DOHH2 (cell line): ENCODE measurements around the gene TNFAIP2.

ENCODE experiments used
- H3F3A ChIP-seq: fragments of 200-600 bp; sonication (generic), shearing (Covaris generic); 2 replicates; pipeline ENCODE4 v1.6.0; 2016; ENCODE audit warnings: antibody characterized with exemption, mild to moderate bottlenecking; ENCODE audit not compliant: control insufficient read depth, insufficient read depth
- H3K27ac ChIP-seq: fragments of 200-600 bp; sonication (generic); 2 replicates; pipeline ENCODE4 v1.5.1; 2014; ENCODE audit warnings: low read depth, mild to moderate bottlenecking, low read length, moderate library complexity
- H3K27me3 ChIP-seq: fragments of 200-600 bp; sonication (generic); 2 replicates; pipeline ENCODE4 v1.6.1; 2014; ENCODE audit warnings: mild to moderate bottlenecking, low read length, mixed read lengths; ENCODE audit not compliant: control insufficient read depth
- H3K36me3 ChIP-seq: fragments of 200-600 bp; sonication (generic); 2 replicates; pipeline ENCODE4 v1.6.1; 2014; ENCODE audit warnings: mild to moderate bottlenecking, low read length, moderate library complexity, mixed read lengths; ENCODE audit not compliant: control insufficient read depth
- H3K4me1 ChIP-seq: fragments of 200-600 bp; sonication (generic); 2 replicates; pipeline ENCODE4 v1.6.1; 2014; ENCODE audit warnings: mild to moderate bottlenecking, low read length, mixed read lengths; ENCODE audit not compliant: control insufficient read depth
- H3K4me2 ChIP-seq: fragments of 200-600 bp; sonication (generic); 2 replicates; pipeline ENCODE4 v1.6.0; 2014; ENCODE audit warnings: mild to moderate bottlenecking, low read length, moderate library complexity
- H3K4me3 ChIP-seq: fragments of 200-600 bp; sonication (generic); 2 replicates; pipeline ENCODE4 v1.5.1; 2014; ENCODE audit warnings: mild to moderate bottlenecking, low read length, mixed read lengths
- H3K79me2 ChIP-seq: fragments of 200-600 bp; sonication (generic); 2 replicates; pipeline ENCODE4 v1.6.1; 2014; ENCODE audit warnings: mild to moderate bottlenecking, low read length, mixed read lengths; ENCODE audit not compliant: control insufficient read depth
- H3K9me2 ChIP-seq: fragments of 200-600 bp; sonication (generic); replicated peaks from 2 replicates; pipeline ENCODE4 v1.6.1; 2014; ENCODE audit warnings: mild to moderate bottlenecking, low read length, mixed read lengths; ENCODE audit not compliant: control insufficient read depth
- H3K9me3 ChIP-seq: fragments of 200-600 bp; sonication (generic); 2 replicates; pipeline ENCODE4 v1.6.1; 2014; ENCODE audit warnings: antibody characterized with exemption, low read length, mixed read lengths; ENCODE audit not compliant: control insufficient read depth, insufficient read depth
- H4K20me1 ChIP-seq: fragments of 200-600 bp; sonication (generic); 2 replicates; pipeline ENCODE4 v1.6.0; 2014; ENCODE audit warnings: low read depth, mild to moderate bottlenecking, antibody characterized with exemption, low read length, moderate library complexity; ENCODE audit not compliant: control insufficient read depth, insufficient read depth
- EZH2phosphoT487 ChIP-seq: fragments of 200-600 bp; sonication (generic); IDR thresholded peaks from 2 replicates; pipeline ENCODE4 v1.6.1; 2017; ENCODE audit warnings: borderline replicate concordance, mild to moderate bottlenecking, antibody characterized with exemption, low read length, moderate library complexity, mixed read lengths
- TF ChIP-seq, protein P1 (sequence below): fragments of 200-600 bp; sonication (generic); IDR thresholded peaks from one replicate; pipeline ENCODE4 v1.5.1; 2014; ENCODE audit warnings: antibody characterized with exemption, mild to moderate bottlenecking, low read depth, low read length; ENCODE audit not compliant: poor library complexity, severe bottlenecking

TNFAIP2 gene

GRCh38 chr14:103157969-103158368, 34.7 kb downstream of the TNFAIP2 start:
- Histone ChIP-seq H3K79me2 (no peaks in the 10 kb centered on the region), H4K20me1 (no peaks in the 10 kb centered on the region), H3K4me1 (no peaks in the 10 kb centered on the region), H3K27ac (no peak overlapping the region), H3K9me2 (no peaks in the 10 kb centered on the region), H3F3A (no peaks in the 10 kb centered on the region), H3K36me3 (no peaks in the 10 kb centered on the region), H3K4me3 (no peak overlapping the region), H3K4me2 (no peak overlapping the region), H3K27me3 (peaks cover 16% of the 10 kb centered on the region), H3K9me3 (no peaks in the 10 kb centered on the region)
- TF ChIP-seq, protein P1, sequence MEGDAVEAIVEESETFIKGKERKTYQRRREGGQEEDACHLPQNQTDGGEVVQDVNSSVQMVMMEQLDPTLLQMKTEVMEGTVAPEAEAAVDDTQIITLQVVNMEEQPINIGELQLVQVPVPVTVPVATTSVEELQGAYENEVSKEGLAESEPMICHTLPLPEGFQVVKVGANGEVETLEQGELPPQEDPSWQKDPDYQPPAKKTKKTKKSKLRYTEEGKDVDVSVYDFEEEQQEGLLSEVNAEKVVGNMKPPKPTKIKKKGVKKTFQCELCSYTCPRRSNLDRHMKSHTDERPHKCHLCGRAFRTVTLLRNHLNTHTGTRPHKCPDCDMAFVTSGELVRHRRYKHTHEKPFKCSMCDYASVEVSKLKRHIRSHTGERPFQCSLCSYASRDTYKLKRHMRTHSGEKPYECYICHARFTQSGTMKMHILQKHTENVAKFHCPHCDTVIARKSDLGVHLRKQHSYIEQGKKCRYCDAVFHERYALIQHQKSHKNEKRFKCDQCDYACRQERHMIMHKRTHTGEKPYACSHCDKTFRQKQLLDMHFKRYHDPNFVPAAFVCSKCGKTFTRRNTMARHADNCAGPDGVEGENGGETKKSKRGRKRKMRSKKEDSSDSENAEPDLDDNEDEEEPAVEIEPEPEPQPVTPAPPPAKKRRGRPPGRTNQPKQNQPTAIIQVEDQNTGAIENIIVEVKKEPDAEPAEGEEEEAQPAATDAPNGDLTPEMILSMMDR: no peak
- TF ChIP-seq EZH2phosphoT487: no peak

DNA sequence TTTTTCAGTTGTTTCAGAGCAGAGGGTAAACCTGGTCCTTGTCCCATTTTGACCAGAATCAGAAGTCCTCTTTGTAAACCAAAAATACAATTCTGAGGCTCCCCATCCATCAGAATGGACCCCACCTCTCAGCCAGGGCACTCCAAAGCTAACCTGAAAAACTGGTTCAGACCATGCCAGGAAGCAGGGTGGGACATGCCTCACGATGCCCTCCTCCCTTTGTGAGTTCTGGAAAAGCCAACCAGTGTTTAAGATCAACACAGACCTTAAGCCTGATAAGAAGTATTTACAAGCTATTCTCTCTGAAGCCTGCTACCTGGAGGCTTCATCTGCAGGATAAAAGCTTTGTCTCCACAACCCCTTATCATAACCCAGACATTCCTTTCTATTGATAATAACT, 35.4 kb downstream of the TNFAIP2 start:
- Histone ChIP-seq H3K27me3 (peaks cover 11% of the 10 kb centered on the region), H3K36me3 (no peaks in the 10 kb centered on the region), H3K27ac (no peak overlapping the region), H3K4me2 (no peak overlapping the region), H3K4me3 (no peak overlapping the region), H4K20me1 (no peaks in the 10 kb centered on the region), H3K4me1 (no peaks in the 10 kb centered on the region), H3K79me2 (no peaks in the 10 kb centered on the region), H3F3A (no peaks in the 10 kb centered on the region), H3K9me3 (no peaks in the 10 kb centered on the region), H3K9me2 (no peaks in the 10 kb centered on the region)
- TF ChIP-seq EZH2phosphoT487: no peak
- TF ChIP-seq, protein P1: no peak

DNA sequence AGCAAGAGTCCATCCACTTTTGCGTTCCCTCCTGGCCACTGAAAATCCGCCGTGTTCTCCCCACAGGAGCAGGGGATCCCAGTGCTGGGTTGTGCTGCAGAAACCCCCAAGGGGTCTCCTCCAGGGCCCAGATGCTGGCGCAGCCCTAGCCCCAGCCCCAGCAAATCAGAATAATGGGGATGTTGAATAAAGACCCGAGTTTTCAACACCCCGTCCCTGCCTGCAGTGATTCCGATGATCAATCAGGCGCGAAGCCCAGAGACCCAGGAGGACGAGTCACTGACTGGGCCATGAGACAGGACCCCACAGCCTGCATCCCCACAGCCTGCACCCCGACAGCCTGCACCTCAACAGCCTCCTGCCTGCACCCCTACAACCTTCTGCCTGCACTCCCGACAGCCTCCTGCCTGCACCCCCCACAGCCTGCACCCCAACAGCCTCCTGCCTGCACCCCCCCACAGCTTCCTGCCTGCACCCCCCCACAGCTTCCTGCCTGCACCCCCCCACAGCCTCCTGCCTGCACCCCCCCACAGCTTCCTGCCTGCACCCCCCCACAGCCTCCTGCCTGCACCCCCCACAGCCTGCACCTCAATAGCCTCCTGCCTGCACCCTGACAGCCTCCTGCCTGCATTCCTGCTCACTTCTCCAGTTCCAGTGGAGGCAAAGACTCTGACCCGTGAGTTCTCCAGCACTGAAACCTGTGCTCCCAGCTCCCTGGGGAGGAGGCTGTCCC, 37.2 kb downstream of the TNFAIP2 start:
- H4K20me1 ChIP-seq: no peaks in the 10 kb centered on the region
- H3K79me2 ChIP-seq: no peaks in the 10 kb centered on the region
- TF ChIP-seq, protein P1: no peak
- no peak for TF ChIP-seq EZH2phosphoT487
- no peak overlapping the region for H3K4me2 ChIP-seq
- H3K9me2 ChIP-seq: no peaks in the 10 kb centered on the region
- H3K36me3 ChIP-seq: no peaks in the 10 kb centered on the region
- no peaks in the 10 kb centered on the region for H3F3A ChIP-seq
- no peak overlapping the region for H3K27ac ChIP-seq
- no peaks in the 10 kb centered on the region for H3K4me1 ChIP-seq
- H3K27me3 ChIP-seq: peaks cover 20% of the 10 kb centered on the region
- H3K9me3 ChIP-seq: no peaks in the 10 kb centered on the region
- no peak overlapping the region for H3K4me3 ChIP-seq
